Measurements from ENCODE around the gene POLDIP2. TPM values are rescaled to one million over a fixed set of nuclear protein-coding genes. Genes with fewer than 3 reads are reported as not detected.

Gene POLDIP2
- total RNA-seq, result 89.7 and 93.2 TPM in 2 replicates

GRCh38 chr17:28357061-28357900 lies at the start of gene POLDIP2:
Gene POLDIP2 (minus strand): TSS chr17:28357527. CDS start chr17:28357448, 79 bp downstream.
- Mint-ChIP-seq H3K4me3 (ENCODE audit: low read depth) (peak within 1 kb of the TSS; percentile 97), H3K4me1 (ENCODE audit: low read depth) (peaks cover 22% of the 10 kb centered on the region), H3K36me3 (ENCODE audit: low read depth) (peaks cover 62% of the 10 kb centered on the region), H3K9me3 (no peaks in the 10 kb centered on the region), H3K27ac (peak within 1 kb of the TSS; percentile 95), H3K27me3 (ENCODE audit: low read depth) (no peaks in the 10 kb centered on the region)
- intact Hi-C loops (cut with micrococcal nuclease), result loop anchor here (1.0 kb wide), 2 partner anchors 14 to 22 kb away; partner anchors contain the start of genes IFT20, SARM1 and TNFAIP1
- DNase-seq (ENCODE audit: low spot score), result peak; percentile 96

- Mint-ChIP-seq H3K4me1 (ENCODE audit: low read depth) (peaks cover 5% of the 10 kb centered on the region), H3K4me3 (ENCODE audit: low read depth) (peak overlapping the region; percentile 72), H3K36me3 (ENCODE audit: low read depth) (no peaks in the 10 kb centered on the region), H3K9me3 (no peaks in the 10 kb centered on the region), H3K27ac (no peak overlapping the region), H3K27me3 (ENCODE audit: low read depth) (peaks cover 12% of the 10 kb centered on the region)
- intact Hi-C loops (cut with micrococcal nuclease), result no loop called here
- no peak for DNase-seq (ENCODE audit: low spot score)
These were observed 49.1 kb upstream of the POLDIP2 start for GRCh38 chr17:28406473-28406814.

GRCh38 chr17:28405632-28406472 lies 48.5 kb upstream of the POLDIP2 start, which contains the start of gene SLC46A1:
Gene SLC46A1 (minus strand): TSS chr17:28406212. CDS start chr17:28406114, 98 bp downstream.
- H3K27ac Mint-ChIP-seq, result no peak within 1 kb of the TSS
- H3K9me3 Mint-ChIP-seq, result no peaks in the 10 kb centered on the region
- peaks cover 5% of the 10 kb centered on the region for H3K4me1 Mint-ChIP-seq (ENCODE audit: low read depth)
- peaks cover 10% of the 10 kb centered on the region for H3K27me3 Mint-ChIP-seq (ENCODE audit: low read depth)
- peak within 1 kb of the TSS; percentile 73 for H3K4me3 Mint-ChIP-seq (ENCODE audit: low read depth)
- peak; percentile 22 for DNase-seq (ENCODE audit: low spot score)
- H3K36me3 Mint-ChIP-seq (ENCODE audit: low read depth), result no peaks in the 10 kb centered on the region
- intact Hi-C loops (cut with micrococcal nuclease), result no loop called here

GRCh38 chr17:28404812-28405570 lies 47.7 kb upstream of the POLDIP2 start:
- Mint-ChIP-seq H3K4me3 (ENCODE audit: low read depth) (peak overlapping the region; percentile 73), H3K27ac (no peak overlapping the region), H3K36me3 (ENCODE audit: low read depth) (no peaks in the 10 kb centered on the region), H3K9me3 (no peaks in the 10 kb centered on the region), H3K27me3 (ENCODE audit: low read depth) (peaks cover 10% of the 10 kb centered on the region), H3K4me1 (ENCODE audit: low read depth) (peaks cover 5% of the 10 kb centered on the region)
- no peak for DNase-seq (ENCODE audit: low spot score)
- intact Hi-C loops (cut with micrococcal nuclease), result no loop called here

- intact Hi-C loops (cut with micrococcal nuclease), result no loop called here
- no peak for DNase-seq (ENCODE audit: low spot score)
These were observed 47.1 kb upstream of the POLDIP2 start for GRCh38 chr17:28404461-28404811.

GRCh38 chr17:28404007-28404406 lies 46.7 kb upstream of the POLDIP2 start:
- no peaks in the 10 kb centered on the region for H3K9me3 Mint-ChIP-seq
- H3K27ac Mint-ChIP-seq, result no peak overlapping the region
- no peaks in the 10 kb centered on the region for H3K36me3 Mint-ChIP-seq (ENCODE audit: low read depth)
- intact Hi-C loops (cut with micrococcal nuclease), result no loop called here
- no peak for DNase-seq (ENCODE audit: low spot score)
- peaks cover 10% of the 10 kb centered on the region for H3K27me3 Mint-ChIP-seq (ENCODE audit: low read depth)
- peaks cover 5% of the 10 kb centered on the region for H3K4me1 Mint-ChIP-seq (ENCODE audit: low read depth)
- H3K4me3 Mint-ChIP-seq (ENCODE audit: low read depth), result no peak overlapping the region

More at GRCh38 chr17:28404461-28404811, 47.1 kb upstream of the POLDIP2 start:
- Mint-ChIP-seq H3K9me3 (no peaks in the 10 kb centered on the region), H3K4me1 (ENCODE audit: low read depth) (peaks cover 5% of the 10 kb centered on the region), H3K4me3 (ENCODE audit: low read depth) (no peak overlapping the region), H3K27me3 (ENCODE audit: low read depth) (peaks cover 10% of the 10 kb centered on the region), H3K36me3 (ENCODE audit: low read depth) (no peaks in the 10 kb centered on the region), H3K27ac (no peak overlapping the region)

- intact Hi-C loops (cut with micrococcal nuclease), result no loop called here
- H3K27me3 Mint-ChIP-seq (ENCODE audit: low read depth), result peaks cover 4% of the 10 kb centered on the region
- peaks cover 5% of the 10 kb centered on the region for H3K4me1 Mint-ChIP-seq (ENCODE audit: low read depth)
- H3K27ac Mint-ChIP-seq, result no peak overlapping the region
- H3K9me3 Mint-ChIP-seq, result no peaks in the 10 kb centered on the region
- no peak for DNase-seq (ENCODE audit: low spot score)
- H3K36me3 Mint-ChIP-seq (ENCODE audit: low read depth), result no peaks in the 10 kb centered on the region
- no peak overlapping the region for H3K4me3 Mint-ChIP-seq (ENCODE audit: low read depth)
These were observed 45.5 kb upstream of the POLDIP2 start for GRCh38 chr17:28402844-28403243.

- Mint-ChIP-seq H3K27me3 (ENCODE audit: low read depth) (peaks cover 4% of the 10 kb centered on the region), H3K9me3 (no peaks in the 10 kb centered on the region), H3K4me3 (ENCODE audit: low read depth) (no peak overlapping the region), H3K36me3 (ENCODE audit: low read depth) (peaks cover 3% of the 10 kb centered on the region), H3K4me1 (ENCODE audit: low read depth) (peaks cover 5% of the 10 kb centered on the region), H3K27ac (no peak overlapping the region)
- intact Hi-C loops (cut with micrococcal nuclease), result no loop called here
- no peak for DNase-seq (ENCODE audit: low spot score)
These were observed 44.9 kb upstream of the POLDIP2 start for GRCh38 chr17:28402224-28402630.

GRCh38 chr17:28399808-28400207 lies 42.5 kb upstream of the POLDIP2 start:
- DNase-seq (ENCODE audit: low spot score), result no peak
- Mint-ChIP-seq H3K36me3 (ENCODE audit: low read depth) (peaks cover 12% of the 10 kb centered on the region), H3K4me3 (ENCODE audit: low read depth) (no peak overlapping the region), H3K27me3 (ENCODE audit: low read depth) (no peaks in the 10 kb centered on the region), H3K4me1 (ENCODE audit: low read depth) (peaks cover 1% of the 10 kb centered on the region), H3K27ac (no peak overlapping the region), H3K9me3 (no peaks in the 10 kb centered on the region)
- intact Hi-C loops (cut with micrococcal nuclease), result no loop called here

GRCh38 chr17:28398280-28398981 lies 41.1 kb upstream of the POLDIP2 start:
- Mint-ChIP-seq H3K27me3 (ENCODE audit: low read depth) (no peaks in the 10 kb centered on the region), H3K4me3 (ENCODE audit: low read depth) (no peak overlapping the region), H3K36me3 (ENCODE audit: low read depth) (peaks cover 19% of the 10 kb centered on the region), H3K9me3 (no peaks in the 10 kb centered on the region), H3K4me1 (ENCODE audit: low read depth) (no peaks in the 10 kb centered on the region), H3K27ac (no peak overlapping the region)
- intact Hi-C loops (cut with micrococcal nuclease), result no loop called here
- no peak for DNase-seq (ENCODE audit: low spot score)

- DNase-seq (ENCODE audit: low spot score), result no peak
- H3K36me3 Mint-ChIP-seq (ENCODE audit: low read depth), result peaks cover 19% of the 10 kb centered on the region
- H3K9me3 Mint-ChIP-seq, result no peaks in the 10 kb centered on the region
- no peak overlapping the region for H3K27ac Mint-ChIP-seq
- no peak overlapping the region for H3K4me3 Mint-ChIP-seq (ENCODE audit: low read depth)
- H3K27me3 Mint-ChIP-seq (ENCODE audit: low read depth), result no peaks in the 10 kb centered on the region
- intact Hi-C loops (cut with micrococcal nuclease), result no loop called here
- no peaks in the 10 kb centered on the region for H3K4me1 Mint-ChIP-seq (ENCODE audit: low read depth)
These were observed 40.5 kb upstream of the POLDIP2 start for GRCh38 chr17:28397687-28398279.

GRCh38 chr17:28397275-28397674 lies 39.9 kb upstream of the POLDIP2 start:
- H3K27me3 Mint-ChIP-seq (ENCODE audit: low read depth), result no peaks in the 10 kb centered on the region
- no peak overlapping the region for H3K27ac Mint-ChIP-seq
- H3K9me3 Mint-ChIP-seq, result no peaks in the 10 kb centered on the region
- no peak for DNase-seq (ENCODE audit: low spot score)
- H3K4me3 Mint-ChIP-seq (ENCODE audit: low read depth), result no peak overlapping the region
- H3K4me1 Mint-ChIP-seq (ENCODE audit: low read depth), result no peaks in the 10 kb centered on the region
- peaks cover 22% of the 10 kb centered on the region for H3K36me3 Mint-ChIP-seq (ENCODE audit: low read depth)
- intact Hi-C loops (cut with micrococcal nuclease), result no loop called here
